ENCODE measurements around the gene CCDC12. TPM values are rescaled to one million over a fixed set of nuclear protein-coding genes. Genes with fewer than 3 reads are reported as not detected.

Gene CCDC12
- total RNA-seq, 4 donors from 2014 or later: 30.8 to 61.5 (median 45.4) TPM

GRCh38 chr3:46909535-46910161 is 66.9 kb downstream of the CCDC12 start:
- DNase-seq (ENCODE audit: low spot score): peak; percentile 64
- peak; percentile 76 for ATAC-seq (ENCODE audit: low FRiP score)
- TF ChIP-seq, protein P1, sequence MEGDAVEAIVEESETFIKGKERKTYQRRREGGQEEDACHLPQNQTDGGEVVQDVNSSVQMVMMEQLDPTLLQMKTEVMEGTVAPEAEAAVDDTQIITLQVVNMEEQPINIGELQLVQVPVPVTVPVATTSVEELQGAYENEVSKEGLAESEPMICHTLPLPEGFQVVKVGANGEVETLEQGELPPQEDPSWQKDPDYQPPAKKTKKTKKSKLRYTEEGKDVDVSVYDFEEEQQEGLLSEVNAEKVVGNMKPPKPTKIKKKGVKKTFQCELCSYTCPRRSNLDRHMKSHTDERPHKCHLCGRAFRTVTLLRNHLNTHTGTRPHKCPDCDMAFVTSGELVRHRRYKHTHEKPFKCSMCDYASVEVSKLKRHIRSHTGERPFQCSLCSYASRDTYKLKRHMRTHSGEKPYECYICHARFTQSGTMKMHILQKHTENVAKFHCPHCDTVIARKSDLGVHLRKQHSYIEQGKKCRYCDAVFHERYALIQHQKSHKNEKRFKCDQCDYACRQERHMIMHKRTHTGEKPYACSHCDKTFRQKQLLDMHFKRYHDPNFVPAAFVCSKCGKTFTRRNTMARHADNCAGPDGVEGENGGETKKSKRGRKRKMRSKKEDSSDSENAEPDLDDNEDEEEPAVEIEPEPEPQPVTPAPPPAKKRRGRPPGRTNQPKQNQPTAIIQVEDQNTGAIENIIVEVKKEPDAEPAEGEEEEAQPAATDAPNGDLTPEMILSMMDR (IDR thresholded peaks at IDR 0.05): peak in 2 of 3 donors; percentile 47 to 79

- no peak for DNase-seq (ENCODE audit: low spot score)
- TF ChIP-seq, protein P1 (IDR thresholded peaks at IDR 0.05): no peak
- no peak for ATAC-seq (ENCODE audit: low FRiP score)
These were observed 67.5 kb downstream of the CCDC12 start for GRCh38 chr3:46908986-46909534.

- TF ChIP-seq, protein P1 (IDR thresholded peaks at IDR 0.05): no peak
- DNase-seq (ENCODE audit: low spot score): no peak
- no peak for ATAC-seq (ENCODE audit: low FRiP score)
These were observed 68.1 kb downstream of the CCDC12 start for GRCh38 chr3:46908294-46908985.

GRCh38 chr3:46907960-46908293 is 68.6 kb downstream of the CCDC12 start:
- TF ChIP-seq, protein P1 (IDR thresholded peaks at IDR 0.05): no peak
- ATAC-seq (ENCODE audit: low FRiP score) (no peak), DNase-seq (ENCODE audit: low spot score) (no peak)

DNA sequence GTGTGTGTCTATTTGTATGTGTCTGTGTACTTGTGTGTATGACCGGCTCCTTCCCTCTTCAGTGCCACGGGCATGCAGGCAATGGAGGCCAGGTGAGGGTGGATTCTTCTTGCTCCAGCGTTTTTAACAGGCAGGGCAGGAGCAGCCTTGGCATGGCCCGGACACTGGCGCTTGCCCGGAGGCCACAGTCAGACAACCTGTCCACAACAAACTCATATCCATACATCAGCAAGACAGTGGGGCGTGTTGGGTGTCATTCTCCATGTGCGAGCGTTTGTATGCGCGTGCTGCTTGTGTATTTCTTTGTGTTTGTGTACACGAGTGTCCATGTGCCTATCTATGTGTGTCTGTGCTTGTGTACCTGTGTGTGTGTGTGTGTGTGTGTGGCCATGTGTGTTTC is 69.3 kb downstream of the CCDC12 start:
- ATAC-seq (ENCODE audit: low FRiP score) (no peak), DNase-seq (ENCODE audit: low spot score) (no peak)

GRCh38 chr3:46906471-46907058 is 70.0 kb downstream of the CCDC12 start:
- TF ChIP-seq, protein P1 (IDR thresholded peaks at IDR 0.05): no peak
- no peak for ATAC-seq (ENCODE audit: low FRiP score)
- no peak for DNase-seq (ENCODE audit: low spot score)

More for the DNA sequence above, 69.3 kb downstream of the CCDC12 start:
- TF ChIP-seq, protein P1 (IDR thresholded peaks at IDR 0.05): no peak
